WI38 (cell line): Measurements from ENCODE around the gene LBH.

Experiments used
- H3K4me3 ChIP-seq: 2 replicates; pipeline ENCODE4 v1.5.1; 2011; ENCODE audit warnings: low read depth, mild to moderate bottlenecking, control low read depth, low read length
- TF ChIP-seq, protein P1 (sequence below): IDR thresholded peaks from 2 replicates; pipeline ENCODE4 v1.5.1; 2012; ENCODE audit warnings: low read depth, mild to moderate bottlenecking, control low read depth, low read length

LBH gene

GRCh38 chr2:30253873-30254684, 22.7 kb downstream of the LBH start:
- TF ChIP-seq, protein P1, sequence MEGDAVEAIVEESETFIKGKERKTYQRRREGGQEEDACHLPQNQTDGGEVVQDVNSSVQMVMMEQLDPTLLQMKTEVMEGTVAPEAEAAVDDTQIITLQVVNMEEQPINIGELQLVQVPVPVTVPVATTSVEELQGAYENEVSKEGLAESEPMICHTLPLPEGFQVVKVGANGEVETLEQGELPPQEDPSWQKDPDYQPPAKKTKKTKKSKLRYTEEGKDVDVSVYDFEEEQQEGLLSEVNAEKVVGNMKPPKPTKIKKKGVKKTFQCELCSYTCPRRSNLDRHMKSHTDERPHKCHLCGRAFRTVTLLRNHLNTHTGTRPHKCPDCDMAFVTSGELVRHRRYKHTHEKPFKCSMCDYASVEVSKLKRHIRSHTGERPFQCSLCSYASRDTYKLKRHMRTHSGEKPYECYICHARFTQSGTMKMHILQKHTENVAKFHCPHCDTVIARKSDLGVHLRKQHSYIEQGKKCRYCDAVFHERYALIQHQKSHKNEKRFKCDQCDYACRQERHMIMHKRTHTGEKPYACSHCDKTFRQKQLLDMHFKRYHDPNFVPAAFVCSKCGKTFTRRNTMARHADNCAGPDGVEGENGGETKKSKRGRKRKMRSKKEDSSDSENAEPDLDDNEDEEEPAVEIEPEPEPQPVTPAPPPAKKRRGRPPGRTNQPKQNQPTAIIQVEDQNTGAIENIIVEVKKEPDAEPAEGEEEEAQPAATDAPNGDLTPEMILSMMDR, result no peak

GRCh38 chr2:30254685-30255001, 23.3 kb downstream of the LBH start:
- H3K4me3 ChIP-seq, result no peak overlapping the region
- TF ChIP-seq, protein P1, result no peak

More at GRCh38 chr2:30253873-30254684, 22.7 kb downstream of the LBH start:
- H3K4me3 ChIP-seq, result no peak overlapping the region

GRCh38 chr2:30255026-30255425, 23.7 kb downstream of the LBH start:
- TF ChIP-seq, protein P1, result no peak
- H3K4me3 ChIP-seq, result no peak overlapping the region

DNA sequence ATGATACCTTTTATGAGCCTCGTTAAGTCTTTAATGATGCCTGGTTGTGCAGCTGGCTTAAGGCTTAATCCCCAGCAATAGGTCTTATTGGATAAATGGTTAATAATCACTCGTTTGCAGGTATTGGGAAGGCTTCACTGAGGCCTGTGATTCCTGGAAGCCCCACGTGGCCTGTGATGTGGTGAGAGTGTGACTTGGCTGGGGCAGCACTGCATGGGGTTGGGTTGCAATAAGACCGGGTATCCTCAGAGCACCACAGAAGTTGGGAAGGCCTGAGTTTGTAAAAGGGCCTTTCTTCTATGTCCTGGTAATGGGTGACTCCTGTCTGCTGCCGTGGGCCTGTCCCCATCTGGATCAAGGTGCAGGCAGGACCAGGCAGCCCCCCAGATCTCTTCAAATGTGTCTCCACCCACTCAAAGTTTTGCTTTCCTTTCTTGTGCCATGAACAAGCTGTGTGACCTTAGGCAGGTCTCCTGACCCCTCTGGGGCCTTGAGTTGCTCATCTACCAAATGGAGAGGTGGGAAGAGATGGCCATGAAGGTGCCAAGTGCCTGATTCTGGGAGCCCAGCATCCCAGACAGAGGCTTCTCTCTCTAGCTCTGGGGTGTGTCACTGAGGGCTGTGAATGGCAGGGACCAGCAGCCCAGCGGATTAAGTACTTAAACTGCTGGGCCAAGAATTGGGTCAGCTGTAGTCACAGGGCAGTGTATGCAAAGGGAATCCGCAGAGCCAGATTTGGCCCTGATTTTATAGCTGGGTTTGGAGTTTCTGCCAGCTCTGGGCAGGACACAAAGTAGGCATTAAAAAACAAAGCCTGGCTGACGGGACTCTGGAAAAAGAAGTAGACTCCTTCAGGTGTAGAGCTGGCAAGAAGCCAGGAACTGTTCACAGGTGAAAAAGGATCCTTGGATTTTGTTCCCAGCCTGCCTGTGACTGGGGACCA, 24.4 kb downstream of the LBH start:
- no peak overlapping the region for H3K4me3 ChIP-seq
- TF ChIP-seq, protein P1, result 0 out of 2 replicates have a peak, but pooled peaks have one; percentile 2

DNA sequence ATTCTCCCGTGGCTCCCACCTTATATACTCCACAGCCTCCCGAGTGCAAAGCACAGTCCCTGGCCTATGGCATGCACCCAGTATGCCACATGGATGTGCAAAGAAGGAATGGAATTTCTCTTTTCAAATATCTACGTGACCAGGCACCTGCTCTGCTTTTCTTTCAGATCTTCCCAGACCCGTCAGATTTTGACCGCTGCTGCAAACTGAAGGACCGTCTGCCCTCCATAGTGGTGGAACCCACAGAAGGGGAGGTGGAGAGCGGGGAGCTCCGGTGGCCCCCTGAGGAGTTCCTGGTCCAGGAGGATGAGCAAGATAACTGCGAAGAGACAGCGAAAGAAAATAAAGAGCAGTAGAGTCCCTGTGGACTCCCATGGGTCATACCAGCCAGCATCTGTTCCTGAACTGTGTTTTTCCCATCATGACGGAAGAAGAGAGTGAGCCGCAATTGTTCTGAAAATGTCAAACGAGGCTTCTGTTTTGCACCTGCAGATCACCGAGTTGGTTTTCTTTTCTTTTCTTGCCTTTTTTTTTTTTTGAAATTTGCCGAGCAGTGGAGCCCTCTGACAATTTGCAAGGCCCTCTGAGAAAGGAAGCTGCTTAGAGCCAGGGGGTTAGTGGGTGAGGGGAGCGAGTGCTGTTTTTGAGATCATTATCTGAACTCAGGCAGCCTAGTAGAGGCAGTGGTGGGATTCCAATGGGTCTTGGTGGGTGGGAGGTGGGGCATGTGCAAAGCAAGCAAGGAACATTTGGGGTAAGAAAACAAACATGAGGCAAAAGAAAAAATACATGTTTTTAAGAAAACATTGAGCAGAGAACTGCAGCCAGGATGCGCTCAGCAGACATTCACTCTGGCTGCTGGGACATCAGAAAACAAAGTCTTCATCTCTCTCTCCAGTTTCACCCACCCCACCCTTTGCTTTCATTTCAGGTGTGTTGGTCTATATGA, 26.2 kb downstream of the LBH start:
- H3K4me3 ChIP-seq, result no peak overlapping the region
- TF ChIP-seq, protein P1, result no peak

- TF ChIP-seq, protein P1, result no peak
- H3K4me3 ChIP-seq, result no peak overlapping the region
These were observed 27.7 kb downstream of the LBH start for GRCh38 chr2:30259071-30259470.
